HepG2 (cell line): ENCODE results near the gene MYO1C. TPM values are rescaled to one million over a fixed set of nuclear protein-coding genes. Genes with fewer than 3 reads are reported as not detected.

ENCODE experiments used
- HNRNPH1 ChIP-seq: fragments of 200-400 bp; formaldehyde crosslinking; optimal IDR thresholded peaks from 2 replicates; pipeline ENCODE3; 2017; ENCODE audit warnings: mild to moderate bottlenecking, low read depth, low read length
- HOXD1 ChIP-seq: sonication (generic); formaldehyde crosslinking; IDR thresholded peaks from 2 replicates; pipeline ENCODE4 v1.5.0; 2020; ENCODE audit warnings: missing genetic modification reagents
- NCOA1 ChIP-seq: sonication (generic); formaldehyde crosslinking; IDR thresholded peaks from 2 replicates; pipeline ENCODE4 v1.9.0; 2021; ENCODE audit warnings: missing genetic modification reagents
- ZBTB20 ChIP-seq: sonication (generic); formaldehyde crosslinking; IDR thresholded peaks from 2 replicates; pipeline ENCODE4 v1.8.1; 2023; ENCODE audit warnings: missing genetic modification reagents, low read depth, mild to moderate bottlenecking, borderline replicate concordance
- ZNF260 ChIP-seq: sonication (generic); formaldehyde crosslinking; IDR thresholded peaks from 2 replicates; pipeline ENCODE4 v1.4.0; 2020; ENCODE audit warnings: missing genetic modification reagents, low read depth, mild to moderate bottlenecking, borderline replicate concordance
- ZNF326 ChIP-seq: sonication (generic); formaldehyde crosslinking; IDR thresholded peaks from 2 replicates; pipeline ENCODE4 v1.4.0; 2020; ENCODE audit warnings: missing genetic modification reagents, borderline replicate concordance
- ZNF382 ChIP-seq: sonication (generic); formaldehyde crosslinking; IDR thresholded peaks from 2 replicates; pipeline ENCODE4 v1.5.0; 2020; ENCODE audit warnings: missing genetic modification reagents, mild to moderate bottlenecking, borderline replicate concordance
- ZNF839 ChIP-seq: sonication (generic); formaldehyde crosslinking; IDR thresholded peaks from 2 replicates; pipeline ENCODE4 v1.4.0; 2020; ENCODE audit warnings: missing genetic modification reagents, mild to moderate bottlenecking, borderline replicate concordance
- polyA plus RNA-seq, 8 experiments: library from polyadenylated mRNA; depleted of rRNA in 3 of 8; stranded (reverse) in 7 of 8; unstranded in 1 of 8; fragments of >200 nt; fragmentation: Illumina TruSeq in 4 of 8; extraction: Trizol in 4 of 8; gene quantifications; 2 replicates each; pipeline versions ENCODE4 v1.2.1 to v1.2.3, GENCODE V29; 2011 to 2016; ENCODE audit warnings: low read depth in 4 of 8, missing spikeins in 1 of 8, mixed read lengths in 1 of 8; ENCODE audit not compliant: insufficient read depth in 1 of 8
- total RNA-seq, 5 experiments: library from RNA; depleted of rRNA; stranded (reverse); fragments of >200 nt; fragmentation: Illumina TruSeq; extraction: Trizol; gene quantifications; 2 replicates each; pipeline ENCODE4 v1.2.3, GENCODE V29; 2016; ENCODE audit warnings: low read depth in 1 of 5
- TF ChIP-seq, protein P1 (sequence below): sonication (generic); formaldehyde crosslinking; IDR thresholded peaks from 2 replicates; pipeline ENCODE4 v1.4.0; 2020; ENCODE audit warnings: missing genetic modification reagents, borderline replicate concordance
- TF ChIP-seq, protein P2 (sequence below): sonication (generic); formaldehyde crosslinking; IDR thresholded peaks from 2 replicates; pipeline ENCODE4 v1.8.0; 2022; ENCODE audit warnings: missing genetic modification reagents, low read depth, mild to moderate bottlenecking, borderline replicate concordance
- TF ChIP-seq, protein P3 (sequence below): sonication (generic); formaldehyde crosslinking; IDR thresholded peaks from 2 replicates; pipeline ENCODE4 v1.9.0; 2021; ENCODE audit warnings: missing genetic modification reagents, borderline replicate concordance
- TF ChIP-seq, protein P4 (sequence below): sonication (generic); formaldehyde crosslinking; IDR thresholded peaks from 2 replicates; pipeline ENCODE4 v1.9.0; 2022; ENCODE audit warnings: low read depth, missing genetic modification reagents
- TF ChIP-seq, protein P5 (sequence below): fragments of 450-650 bp; IDR thresholded peaks from 2 replicates; pipeline ENCODE4 v1.6.1; 2016
- TF ChIP-seq, protein P6 (sequence below): sonication (generic); formaldehyde crosslinking; IDR thresholded peaks from 2 replicates; pipeline ENCODE4 v1.4.0; 2020; ENCODE audit warnings: missing genetic modification reagents; ENCODE audit errors: not compliant biosample characterization

Gene MYO1C
- total and polyA plus RNA-seq, 2 of the 13 experiments (the other 11 are each of a cell fraction or from before 2014, with no cell fraction given), result 22.7 to 40.8 TPM

DNA sequence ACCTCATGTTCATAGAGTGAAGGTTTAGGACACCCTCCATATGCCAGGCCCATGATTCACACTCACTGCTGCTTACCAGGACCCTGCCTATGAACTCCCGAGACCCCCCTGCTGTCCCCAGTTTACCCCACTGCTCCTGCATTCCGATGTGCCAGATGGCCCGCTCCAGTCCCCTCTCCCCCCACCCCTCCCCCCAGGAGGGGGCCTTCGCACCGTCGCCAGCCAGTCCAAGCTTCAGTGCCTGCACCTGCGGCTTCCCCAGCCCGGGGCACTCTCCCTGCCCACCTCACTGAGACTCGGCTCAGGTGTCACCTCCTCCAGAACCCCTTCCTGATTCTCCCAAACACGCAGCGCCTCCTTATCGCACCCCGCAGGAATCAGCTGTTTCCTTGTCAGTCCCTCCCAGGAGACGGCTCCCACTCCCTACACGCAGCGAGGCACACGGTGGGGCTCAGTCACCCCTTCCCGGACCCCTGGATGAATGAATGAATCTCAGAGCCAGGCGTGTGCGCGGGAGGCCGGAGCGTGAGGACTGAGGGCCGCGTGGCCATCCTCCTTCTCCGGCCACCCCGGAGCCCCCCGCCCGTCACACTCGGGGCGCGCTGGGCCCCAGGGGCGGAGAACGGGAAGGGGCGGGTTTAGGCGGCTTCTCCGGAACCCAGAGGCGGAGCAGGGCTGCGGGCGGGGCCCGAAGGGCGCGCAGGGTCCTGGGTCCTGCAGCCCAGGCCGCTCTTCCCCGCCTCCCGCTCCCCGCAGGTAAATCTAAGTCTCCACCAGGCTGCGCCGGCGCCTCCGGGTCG, 1.6 kb downstream of the MYO1C start (continued):
- TF ChIP-seq, protein P1, sequence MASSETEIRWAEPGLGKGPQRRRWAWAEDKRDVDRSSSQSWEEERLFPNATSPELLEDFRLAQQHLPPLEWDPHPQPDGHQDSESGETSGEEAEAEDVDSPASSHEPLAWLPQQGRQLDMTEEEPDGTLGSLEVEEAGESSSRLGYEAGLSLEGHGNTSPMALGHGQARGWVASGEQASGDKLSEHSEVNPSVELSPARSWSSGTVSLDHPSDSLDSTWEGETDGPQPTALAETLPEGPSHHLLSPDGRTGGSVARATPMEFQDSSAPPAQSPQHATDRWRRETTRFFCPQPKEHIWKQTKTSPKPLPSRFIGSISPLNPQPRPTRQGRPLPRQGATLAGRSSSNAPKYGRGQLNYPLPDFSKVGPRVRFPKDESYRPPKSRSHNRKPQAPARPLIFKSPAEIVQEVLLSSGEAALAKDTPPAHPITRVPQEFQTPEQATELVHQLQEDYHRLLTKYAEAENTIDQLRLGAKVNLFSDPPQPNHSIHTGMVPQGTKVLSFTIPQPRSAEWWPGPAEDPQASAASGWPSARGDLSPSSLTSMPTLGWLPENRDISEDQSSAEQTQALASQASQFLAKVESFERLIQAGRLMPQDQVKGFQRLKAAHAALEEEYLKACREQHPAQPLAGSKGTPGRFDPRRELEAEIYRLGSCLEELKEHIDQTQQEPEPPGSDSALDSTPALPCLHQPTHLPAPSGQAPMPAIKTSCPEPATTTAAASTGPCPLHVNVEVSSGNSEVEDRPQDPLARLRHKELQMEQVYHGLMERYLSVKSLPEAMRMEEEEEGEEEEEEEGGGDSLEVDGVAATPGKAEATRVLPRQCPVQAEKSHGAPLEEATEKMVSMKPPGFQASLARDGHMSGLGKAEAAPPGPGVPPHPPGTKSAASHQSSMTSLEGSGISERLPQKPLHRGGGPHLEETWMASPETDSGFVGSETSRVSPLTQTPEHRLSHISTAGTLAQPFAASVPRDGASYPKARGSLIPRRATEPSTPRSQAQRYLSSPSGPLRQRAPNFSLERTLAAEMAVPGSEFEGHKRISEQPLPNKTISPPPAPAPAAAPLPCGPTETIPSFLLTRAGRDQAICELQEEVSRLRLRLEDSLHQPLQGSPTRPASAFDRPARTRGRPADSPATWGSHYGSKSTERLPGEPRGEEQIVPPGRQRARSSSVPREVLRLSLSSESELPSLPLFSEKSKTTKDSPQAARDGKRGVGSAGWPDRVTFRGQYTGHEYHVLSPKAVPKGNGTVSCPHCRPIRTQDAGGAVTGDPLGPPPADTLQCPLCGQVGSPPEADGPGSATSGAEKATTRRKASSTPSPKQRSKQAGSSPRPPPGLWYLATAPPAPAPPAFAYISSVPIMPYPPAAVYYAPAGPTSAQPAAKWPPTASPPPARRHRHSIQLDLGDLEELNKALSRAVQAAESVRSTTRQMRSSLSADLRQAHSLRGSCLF (CRISPR knock-in tag), result no peak
- TF ChIP-seq, protein P2, sequence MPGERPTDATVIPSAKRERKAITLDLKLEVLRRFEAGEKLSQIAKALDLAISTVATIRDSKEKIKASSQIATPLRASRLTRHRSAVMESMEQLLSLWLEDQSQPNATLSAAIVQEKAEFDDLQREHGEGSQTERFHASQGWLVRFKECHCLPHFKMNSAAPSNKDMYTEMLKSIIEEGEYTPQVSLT (CRISPR knock-in tag), result no peak
- TF ChIP-seq, protein P3, sequence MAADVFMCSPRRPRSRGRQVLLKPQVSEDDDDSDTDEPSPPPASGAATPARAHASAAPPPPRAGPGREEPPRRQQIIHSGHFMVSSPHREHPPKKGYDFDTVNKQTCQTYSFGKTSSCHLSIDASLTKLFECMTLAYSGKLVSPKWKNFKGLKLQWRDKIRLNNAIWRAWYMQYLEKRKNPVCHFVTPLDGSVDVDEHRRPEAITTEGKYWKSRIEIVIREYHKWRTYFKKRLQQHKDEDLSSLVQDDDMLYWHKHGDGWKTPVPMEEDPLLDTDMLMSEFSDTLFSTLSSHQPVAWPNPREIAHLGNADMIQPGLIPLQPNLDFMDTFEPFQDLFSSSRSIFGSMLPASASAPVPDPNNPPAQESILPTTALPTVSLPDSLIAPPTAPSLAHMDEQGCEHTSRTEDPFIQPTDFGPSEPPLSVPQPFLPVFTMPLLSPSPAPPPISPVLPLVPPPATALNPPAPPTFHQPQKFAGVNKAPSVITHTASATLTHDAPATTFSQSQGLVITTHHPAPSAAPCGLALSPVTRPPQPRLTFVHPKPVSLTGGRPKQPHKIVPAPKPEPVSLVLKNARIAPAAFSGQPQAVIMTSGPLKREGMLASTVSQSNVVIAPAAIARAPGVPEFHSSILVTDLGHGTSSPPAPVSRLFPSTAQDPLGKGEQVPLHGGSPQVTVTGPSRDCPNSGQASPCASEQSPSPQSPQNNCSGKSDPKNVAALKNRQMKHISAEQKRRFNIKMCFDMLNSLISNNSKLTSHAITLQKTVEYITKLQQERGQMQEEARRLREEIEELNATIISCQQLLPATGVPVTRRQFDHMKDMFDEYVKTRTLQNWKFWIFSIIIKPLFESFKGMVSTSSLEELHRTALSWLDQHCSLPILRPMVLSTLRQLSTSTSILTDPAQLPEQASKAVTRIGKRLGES (CRISPR knock-in tag), result no peak
- TF ChIP-seq ZBTB20 (CRISPR knock-in tag) (0 out of 2 replicates have a peak, but pooled peaks have one; percentile 37), HOXD1 (CRISPR knock-in tag) (no peak), ZNF839 (CRISPR knock-in tag) (peak; percentile 55; the same call in 1 of the 2 replicates), HNRNPH1 (no peak), ZNF260 (CRISPR knock-in tag) (no peak), ZNF382 (CRISPR knock-in tag) (no peak), NCOA1 (CRISPR knock-in tag) (no peak), ZNF326 (no peak)
- TF ChIP-seq, protein P4, sequence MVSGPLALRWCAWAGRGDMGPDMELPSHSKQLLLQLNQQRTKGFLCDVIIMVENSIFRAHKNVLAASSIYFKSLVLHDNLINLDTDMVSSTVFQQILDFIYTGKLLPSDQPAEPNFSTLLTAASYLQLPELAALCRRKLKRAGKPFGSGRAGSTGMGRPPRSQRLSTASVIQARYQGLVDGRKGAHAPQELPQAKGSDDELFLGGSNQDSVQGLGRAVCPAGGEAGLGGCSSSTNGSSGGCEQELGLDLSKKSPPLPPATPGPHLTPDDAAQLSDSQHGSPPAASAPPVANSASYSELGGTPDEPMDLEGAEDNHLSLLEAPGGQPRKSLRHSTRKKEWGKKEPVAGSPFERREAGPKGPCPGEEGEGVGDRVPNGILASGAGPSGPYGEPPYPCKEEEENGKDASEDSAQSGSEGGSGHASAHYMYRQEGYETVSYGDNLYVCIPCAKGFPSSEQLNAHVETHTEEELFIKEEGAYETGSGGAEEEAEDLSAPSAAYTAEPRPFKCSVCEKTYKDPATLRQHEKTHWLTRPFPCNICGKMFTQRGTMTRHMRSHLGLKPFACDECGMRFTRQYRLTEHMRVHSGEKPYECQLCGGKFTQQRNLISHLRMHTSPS (CRISPR knock-in tag), result no peak
- TF ChIP-seq, protein P5, sequence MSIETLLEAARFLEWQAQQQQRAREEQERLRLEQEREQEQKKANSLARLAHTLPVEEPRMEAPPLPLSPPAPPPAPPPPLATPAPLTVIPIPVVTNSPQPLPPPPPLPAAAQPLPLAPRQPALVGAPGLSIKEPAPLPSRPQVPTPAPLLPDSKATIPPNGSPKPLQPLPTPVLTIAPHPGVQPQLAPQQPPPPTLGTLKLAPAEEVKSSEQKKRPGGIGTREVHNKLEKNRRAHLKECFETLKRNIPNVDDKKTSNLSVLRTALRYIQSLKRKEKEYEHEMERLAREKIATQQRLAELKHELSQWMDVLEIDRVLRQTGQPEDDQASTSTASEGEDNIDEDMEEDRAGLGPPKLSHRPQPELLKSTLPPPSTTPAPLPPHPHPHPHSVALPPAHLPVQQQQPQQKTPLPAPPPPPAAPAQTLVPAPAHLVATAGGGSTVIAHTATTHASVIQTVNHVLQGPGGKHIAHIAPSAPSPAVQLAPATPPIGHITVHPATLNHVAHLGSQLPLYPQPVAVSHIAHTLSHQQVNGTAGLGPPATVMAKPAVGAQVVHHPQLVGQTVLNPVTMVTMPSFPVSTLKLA, result no peak
- TF ChIP-seq, protein P6, sequence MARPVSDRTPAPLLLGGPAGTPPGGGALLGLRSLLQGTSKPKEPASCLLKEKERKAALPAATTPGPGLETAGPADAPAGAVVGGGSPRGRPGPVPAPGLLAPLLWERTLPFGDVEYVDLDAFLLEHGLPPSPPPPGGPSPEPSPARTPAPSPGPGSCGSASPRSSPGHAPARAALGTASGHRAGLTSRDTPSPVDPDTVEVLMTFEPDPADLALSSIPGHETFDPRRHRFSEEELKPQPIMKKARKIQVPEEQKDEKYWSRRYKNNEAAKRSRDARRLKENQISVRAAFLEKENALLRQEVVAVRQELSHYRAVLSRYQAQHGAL (CRISPR knock-in tag), result no peak
